HepG2 (cell line): ENCODE measurements around the gene SPINK8.

ENCODE experiments used
- AHR ChIP-seq: IDR thresholded peaks from 2 replicates; pipeline ENCODE4 v1.6.1; 2018; ENCODE audit warnings: missing genetic modification reagents, missing compliant biosample characterization
- DMAP1 ChIP-seq: IDR thresholded peaks from 2 replicates; pipeline ENCODE4 v1.6.1; 2016
- EP300 ChIP-seq, 3 experiments: sonication (generic) in 1 of 3; formaldehyde crosslinking in 1 of 3; IDR thresholded peaks; 2 replicates each; pipeline versions ENCODE4 v1.5.1 to v1.6.1; 2011 to 2020; ENCODE audit warnings: low read depth in 2 of 3, low read length in 2 of 3, borderline replicate concordance in 1 of 3, improper control_type of control experiment in 1 of 3, mild to moderate bottlenecking in 1 of 3, missing genetic modification reagents in 1 of 3, moderate library complexity in 1 of 3
- EZH2 ChIP-seq: conservative IDR thresholded peaks from 2 replicates; pipeline ENCODE4 v1.6.1; 2012; ENCODE audit warnings: mild to moderate bottlenecking, low read depth, low read length, moderate library complexity
- POLR2AphosphoS5 ChIP-seq: IDR thresholded peaks from 2 replicates; pipeline ENCODE4 v1.6.1; 2012; ENCODE audit warnings: low read depth, low read length
- RBAK ChIP-seq: sonication (generic); formaldehyde crosslinking; IDR thresholded peaks from 2 replicates; pipeline ENCODE4 v1.5.1; 2020; ENCODE audit warnings: mild to moderate bottlenecking, missing genetic modification reagents
- TAF15 ChIP-seq: fragments of 200-400 bp; formaldehyde crosslinking; IDR thresholded peaks from one replicate; pipeline ENCODE4 v1.6.1; 2018; ENCODE audit warnings: mild to moderate bottlenecking, low read depth, low read length; ENCODE audit not compliant: poor library complexity, severe bottlenecking
- ZFYVE20 ChIP-seq: sonication (generic); formaldehyde crosslinking; IDR thresholded peaks from 2 replicates; pipeline ENCODE4 v1.8.0; 2023; ENCODE audit warnings: low read depth, mild to moderate bottlenecking, moderate library complexity, missing genetic modification reagents, borderline replicate concordance
- ZNF550 ChIP-seq: sonication (generic); formaldehyde crosslinking; IDR thresholded peaks from 2 replicates; pipeline ENCODE4 v1.4.0; 2020; ENCODE audit warnings: mild to moderate bottlenecking, missing genetic modification reagents, borderline replicate concordance
- ZNF644 ChIP-seq: IDR thresholded peaks from 2 replicates; pipeline ENCODE4 v1.6.1; 2016; ENCODE audit warnings: low read depth
- TF ChIP-seq, protein P1 (sequence below): IDR thresholded peaks from 2 replicates; pipeline ENCODE4 v1.6.1; 2016; ENCODE audit warnings: missing compliant biosample characterization, missing genetic modification reagents, borderline replicate concordance
- TF ChIP-seq, protein P2 (sequence below), 2 experiments: IDR thresholded peaks; 2 replicates each; pipeline ENCODE4 v1.6.1; 2011 to 2012; ENCODE audit warnings: low read length in 2 of 2, borderline replicate concordance in 1 of 2, low read depth in 1 of 2, mild to moderate bottlenecking in 1 of 2, moderate library complexity in 1 of 2
- TF ChIP-seq, protein P3 (sequence below): sonication (generic); formaldehyde crosslinking; IDR thresholded peaks from 2 replicates; pipeline ENCODE4 v1.5.0; 2020; ENCODE audit warnings: mild to moderate bottlenecking, missing genetic modification reagents, moderate library complexity
- TF ChIP-seq, protein P4 (sequence below): sonication (generic); formaldehyde crosslinking; IDR thresholded peaks from 2 replicates; pipeline ENCODE4 v1.4.0; 2020; ENCODE audit warnings: missing genetic modification reagents

DNA sequence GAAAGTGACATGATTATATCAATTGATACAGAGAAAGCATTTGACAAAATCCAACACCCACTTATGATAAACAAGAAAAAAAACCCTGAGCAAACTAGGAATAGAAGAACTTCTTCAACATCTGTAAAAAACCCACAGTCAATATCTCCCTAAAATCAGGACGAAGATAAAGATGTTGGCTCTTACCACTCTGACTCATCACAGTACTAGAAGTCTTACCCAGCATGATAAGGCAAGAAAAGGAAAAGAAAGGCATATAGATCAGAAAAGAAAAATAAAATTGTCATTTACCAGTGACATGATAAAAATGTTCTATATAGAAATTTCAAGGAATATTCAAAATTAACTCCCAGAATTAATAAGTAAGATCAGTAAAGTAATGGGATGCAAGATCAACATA lies 31.4 kb upstream of the SPINK8 start:
- TF ChIP-seq, protein P1, sequence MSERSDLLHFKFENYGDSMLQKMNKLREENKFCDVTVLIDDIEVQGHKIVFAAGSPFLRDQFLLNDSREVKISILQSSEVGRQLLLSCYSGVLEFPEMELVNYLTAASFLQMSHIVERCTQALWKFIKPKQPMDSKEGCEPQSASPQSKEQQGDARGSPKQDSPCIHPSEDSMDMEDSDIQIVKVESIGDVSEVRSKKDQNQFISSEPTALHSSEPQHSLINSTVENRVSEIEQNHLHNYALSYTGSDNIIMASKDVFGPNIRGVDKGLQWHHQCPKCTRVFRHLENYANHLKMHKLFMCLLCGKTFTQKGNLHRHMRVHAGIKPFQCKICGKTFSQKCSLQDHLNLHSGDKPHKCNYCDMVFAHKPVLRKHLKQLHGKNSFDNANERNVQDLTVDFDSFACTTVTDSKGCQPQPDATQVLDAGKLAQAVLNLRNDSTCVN = no peak
- TF ChIP-seq, protein P2, sequence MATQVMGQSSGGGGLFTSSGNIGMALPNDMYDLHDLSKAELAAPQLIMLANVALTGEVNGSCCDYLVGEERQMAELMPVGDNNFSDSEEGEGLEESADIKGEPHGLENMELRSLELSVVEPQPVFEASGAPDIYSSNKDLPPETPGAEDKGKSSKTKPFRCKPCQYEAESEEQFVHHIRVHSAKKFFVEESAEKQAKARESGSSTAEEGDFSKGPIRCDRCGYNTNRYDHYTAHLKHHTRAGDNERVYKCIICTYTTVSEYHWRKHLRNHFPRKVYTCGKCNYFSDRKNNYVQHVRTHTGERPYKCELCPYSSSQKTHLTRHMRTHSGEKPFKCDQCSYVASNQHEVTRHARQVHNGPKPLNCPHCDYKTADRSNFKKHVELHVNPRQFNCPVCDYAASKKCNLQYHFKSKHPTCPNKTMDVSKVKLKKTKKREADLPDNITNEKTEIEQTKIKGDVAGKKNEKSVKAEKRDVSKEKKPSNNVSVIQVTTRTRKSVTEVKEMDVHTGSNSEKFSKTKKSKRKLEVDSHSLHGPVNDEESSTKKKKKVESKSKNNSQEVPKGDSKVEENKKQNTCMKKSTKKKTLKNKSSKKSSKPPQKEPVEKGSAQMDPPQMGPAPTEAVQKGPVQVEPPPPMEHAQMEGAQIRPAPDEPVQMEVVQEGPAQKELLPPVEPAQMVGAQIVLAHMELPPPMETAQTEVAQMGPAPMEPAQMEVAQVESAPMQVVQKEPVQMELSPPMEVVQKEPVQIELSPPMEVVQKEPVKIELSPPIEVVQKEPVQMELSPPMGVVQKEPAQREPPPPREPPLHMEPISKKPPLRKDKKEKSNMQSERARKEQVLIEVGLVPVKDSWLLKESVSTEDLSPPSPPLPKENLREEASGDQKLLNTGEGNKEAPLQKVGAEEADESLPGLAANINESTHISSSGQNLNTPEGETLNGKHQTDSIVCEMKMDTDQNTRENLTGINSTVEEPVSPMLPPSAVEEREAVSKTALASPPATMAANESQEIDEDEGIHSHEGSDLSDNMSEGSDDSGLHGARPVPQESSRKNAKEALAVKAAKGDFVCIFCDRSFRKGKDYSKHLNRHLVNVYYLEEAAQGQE (IDR thresholded peaks at IDR 0.05; ENCODE audit: borderline replicate concordance in 1 of 2, low read depth in 1 of 2, low read length in 2 of 2) = no peak
- TF ChIP-seq, protein P3, sequence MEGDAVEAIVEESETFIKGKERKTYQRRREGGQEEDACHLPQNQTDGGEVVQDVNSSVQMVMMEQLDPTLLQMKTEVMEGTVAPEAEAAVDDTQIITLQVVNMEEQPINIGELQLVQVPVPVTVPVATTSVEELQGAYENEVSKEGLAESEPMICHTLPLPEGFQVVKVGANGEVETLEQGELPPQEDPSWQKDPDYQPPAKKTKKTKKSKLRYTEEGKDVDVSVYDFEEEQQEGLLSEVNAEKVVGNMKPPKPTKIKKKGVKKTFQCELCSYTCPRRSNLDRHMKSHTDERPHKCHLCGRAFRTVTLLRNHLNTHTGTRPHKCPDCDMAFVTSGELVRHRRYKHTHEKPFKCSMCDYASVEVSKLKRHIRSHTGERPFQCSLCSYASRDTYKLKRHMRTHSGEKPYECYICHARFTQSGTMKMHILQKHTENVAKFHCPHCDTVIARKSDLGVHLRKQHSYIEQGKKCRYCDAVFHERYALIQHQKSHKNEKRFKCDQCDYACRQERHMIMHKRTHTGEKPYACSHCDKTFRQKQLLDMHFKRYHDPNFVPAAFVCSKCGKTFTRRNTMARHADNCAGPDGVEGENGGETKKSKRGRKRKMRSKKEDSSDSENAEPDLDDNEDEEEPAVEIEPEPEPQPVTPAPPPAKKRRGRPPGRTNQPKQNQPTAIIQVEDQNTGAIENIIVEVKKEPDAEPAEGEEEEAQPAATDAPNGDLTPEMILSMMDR (CRISPR knock-in tag) = no peak
- TF ChIP-seq ZFYVE20 (CRISPR knock-in tag) = no peak
- no peak for TF ChIP-seq RBAK (CRISPR knock-in tag)
- TF ChIP-seq ZNF644 (CRISPR knock-in tag) = no peak
- TF ChIP-seq DMAP1 = no peak
- no peak for TF ChIP-seq AHR
- TF ChIP-seq EP300 (IDR thresholded peaks at IDR 0.05; ENCODE audit: low read depth in 2 of 2, low read length in 2 of 2) = no peak
- TF ChIP-seq EP300 (CRISPR knock-in tag; IDR thresholded peaks at IDR 0.05; ENCODE audit: borderline replicate concordance) = no peak
- no peak for TF ChIP-seq POLR2AphosphoS5
- no peak for TF ChIP-seq ZNF550 (CRISPR knock-in tag)
- no peak for TF ChIP-seq EZH2
- no peak for TF ChIP-seq TAF15
- TF ChIP-seq, protein P4, sequence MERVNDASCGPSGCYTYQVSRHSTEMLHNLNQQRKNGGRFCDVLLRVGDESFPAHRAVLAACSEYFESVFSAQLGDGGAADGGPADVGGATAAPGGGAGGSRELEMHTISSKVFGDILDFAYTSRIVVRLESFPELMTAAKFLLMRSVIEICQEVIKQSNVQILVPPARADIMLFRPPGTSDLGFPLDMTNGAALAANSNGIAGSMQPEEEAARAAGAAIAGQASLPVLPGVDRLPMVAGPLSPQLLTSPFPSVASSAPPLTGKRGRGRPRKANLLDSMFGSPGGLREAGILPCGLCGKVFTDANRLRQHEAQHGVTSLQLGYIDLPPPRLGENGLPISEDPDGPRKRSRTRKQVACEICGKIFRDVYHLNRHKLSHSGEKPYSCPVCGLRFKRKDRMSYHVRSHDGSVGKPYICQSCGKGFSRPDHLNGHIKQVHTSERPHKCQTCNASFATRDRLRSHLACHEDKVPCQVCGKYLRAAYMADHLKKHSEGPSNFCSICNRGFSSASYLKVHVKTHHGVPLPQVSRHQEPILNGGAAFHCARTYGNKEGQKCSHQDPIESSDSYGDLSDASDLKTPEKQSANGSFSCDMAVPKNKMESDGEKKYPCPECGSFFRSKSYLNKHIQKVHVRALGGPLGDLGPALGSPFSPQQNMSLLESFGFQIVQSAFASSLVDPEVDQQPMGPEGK = no peak
